Endometrial microvascular endothelial cells (primary cell): ENCODE measurements around the gene GPR33. TPM values are rescaled to one million over a fixed set of nuclear protein-coding genes. Genes with fewer than 3 reads are reported as not detected.

Experiments
- in situ Hi-C: cut with HindIII; loops from 2 replicates; pipeline ENCODE4 v1.10.0; 2017; ENCODE audit warnings: low sequenced_read_pairs, low pct_unique_long_range_greater_than_20kb; ENCODE audit errors: inconsistent ontology term
- total RNA-seq: library from RNA; depleted of rRNA; stranded (reverse); fragments of >200 nt; gene quantifications from one replicate; pipeline ENCODE4 v1.2.3, GENCODE V29; 2015; ENCODE audit errors: inconsistent ontology term

GPR33 gene, protein sequence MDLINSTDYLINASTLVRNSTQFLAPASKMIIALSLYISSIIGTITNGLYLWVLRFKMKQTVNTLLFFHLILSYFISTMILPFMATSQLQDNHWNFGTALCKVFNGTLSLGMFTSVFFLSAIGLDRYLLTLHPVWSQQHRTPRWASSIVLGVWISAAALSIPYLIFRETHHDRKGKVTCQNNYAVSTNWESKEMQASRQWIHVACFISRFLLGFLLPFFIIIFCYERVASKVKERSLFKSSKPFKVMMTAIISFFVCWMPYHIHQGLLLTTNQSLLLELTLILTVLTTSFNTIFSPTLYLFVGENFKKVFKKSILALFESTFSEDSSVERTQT
- not detected for total RNA-seq

DNA sequence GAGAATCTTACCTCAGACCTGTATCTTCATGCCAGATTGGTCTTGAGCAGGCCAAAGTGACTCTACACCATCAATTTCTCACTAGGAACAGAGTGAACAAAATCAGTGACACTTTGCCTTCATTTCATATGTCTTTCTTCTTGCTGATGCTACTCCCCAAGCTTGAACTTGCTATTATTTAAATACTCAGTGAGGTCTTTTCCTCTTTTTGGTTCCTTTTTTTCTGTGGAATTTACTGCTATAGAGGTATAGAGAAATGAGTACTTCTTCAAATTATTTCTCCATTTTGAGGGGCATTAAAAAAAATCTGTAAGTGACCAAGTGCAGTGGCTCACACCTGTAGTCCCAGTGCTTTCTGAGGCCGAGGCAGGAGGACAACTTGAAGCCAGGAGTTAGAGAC lies at the start of gene GPR33:
TSS of gene GPR33 (minus strand) at position 154 of the 400 bp plus-strand sequence. CDS start 4,074 bp downstream, outside the sequence.
- in situ Hi-C loops = no loop called here

- in situ Hi-C loops = no loop called here
These were observed 48.5 kb upstream of the GPR33 start for GRCh38 chr14:31536201-31536960.

DNA sequence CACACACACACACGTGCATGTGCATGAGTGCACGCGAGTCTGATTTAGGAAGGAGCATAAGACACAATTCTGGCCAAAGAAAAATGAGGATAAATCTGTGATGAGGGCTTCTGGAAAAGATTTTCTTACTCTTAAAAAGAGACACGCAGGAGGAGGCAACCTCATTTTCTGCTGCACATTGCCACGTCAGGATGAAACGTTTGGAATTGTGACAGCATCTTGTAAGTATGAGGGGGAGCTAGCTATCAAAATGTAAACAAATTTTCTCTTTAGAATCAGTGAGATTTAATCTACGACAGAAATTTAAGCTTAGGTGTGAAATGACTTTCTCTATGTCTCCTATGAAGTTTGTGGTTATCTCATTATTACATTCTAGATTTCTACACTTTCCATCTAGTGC lies 42.3 kb upstream of the GPR33 start:
- in situ Hi-C loops = no loop called here

- in situ Hi-C loops = no loop called here
These were observed 41.2 kb upstream of the GPR33 start for GRCh38 chr14:31529053-31529452.

GRCh38 chr14:31527546-31527945 lies 39.7 kb upstream of the GPR33 start:
- in situ Hi-C loops = no loop called here

GRCh38 chr14:31527087-31527486 lies 39.2 kb upstream of the GPR33 start:
- in situ Hi-C loops = no loop called here

GRCh38 chr14:31510855-31511254 lies 23.0 kb upstream of the GPR33 start:
- in situ Hi-C loops = no loop called here

DNA sequence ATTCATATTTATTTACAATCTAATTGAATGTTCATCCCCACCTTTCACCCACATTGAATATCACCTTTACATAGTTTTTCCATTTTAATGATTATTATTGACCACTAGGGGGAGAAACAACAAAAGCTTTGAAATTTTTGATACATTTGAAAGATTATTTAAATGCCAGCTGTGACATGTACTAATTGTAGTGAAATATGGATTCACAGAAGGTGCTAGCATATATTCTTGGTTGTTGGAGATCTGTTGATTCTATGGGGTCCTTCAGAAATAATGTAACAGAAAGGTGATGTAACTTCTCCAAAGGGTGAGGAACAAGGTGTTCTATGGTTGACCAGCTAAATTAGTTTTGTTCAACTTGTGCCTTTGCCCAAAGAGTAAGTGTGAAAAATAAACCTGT lies 22.4 kb upstream of the GPR33 start:
- in situ Hi-C loops = no loop called here

- in situ Hi-C loops = no loop called here
These were observed 20.3 kb upstream of the GPR33 start for GRCh38 chr14:31508135-31508534.

- in situ Hi-C loops = no loop called here
These were observed 17.6 kb upstream of the GPR33 start for GRCh38 chr14:31505411-31505810.

DNA sequence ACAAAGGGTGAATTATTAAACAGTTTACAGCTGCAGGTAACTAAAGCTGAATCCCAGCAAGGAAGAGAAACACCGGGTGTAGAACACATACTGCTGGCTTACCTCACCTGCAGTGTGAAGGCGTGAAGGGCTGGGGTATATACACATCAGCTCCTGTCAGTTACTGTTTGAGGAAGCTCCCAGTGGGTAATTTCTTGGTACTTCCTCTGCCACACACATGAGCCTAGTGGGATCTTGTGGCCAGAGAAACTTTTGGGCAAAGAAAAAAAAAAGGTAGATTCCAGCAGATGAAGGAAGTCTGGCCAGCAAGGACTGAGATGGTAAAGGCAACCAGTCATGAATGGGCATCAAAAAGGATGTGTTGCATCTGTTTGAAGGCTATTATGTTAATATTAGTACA lies 14.0 kb upstream of the GPR33 start:
- in situ Hi-C loops = no loop called here

- in situ Hi-C loops = no loop called here
These were observed 5.1 kb upstream of the GPR33 start for GRCh38 chr14:31492759-31493498.

DNA sequence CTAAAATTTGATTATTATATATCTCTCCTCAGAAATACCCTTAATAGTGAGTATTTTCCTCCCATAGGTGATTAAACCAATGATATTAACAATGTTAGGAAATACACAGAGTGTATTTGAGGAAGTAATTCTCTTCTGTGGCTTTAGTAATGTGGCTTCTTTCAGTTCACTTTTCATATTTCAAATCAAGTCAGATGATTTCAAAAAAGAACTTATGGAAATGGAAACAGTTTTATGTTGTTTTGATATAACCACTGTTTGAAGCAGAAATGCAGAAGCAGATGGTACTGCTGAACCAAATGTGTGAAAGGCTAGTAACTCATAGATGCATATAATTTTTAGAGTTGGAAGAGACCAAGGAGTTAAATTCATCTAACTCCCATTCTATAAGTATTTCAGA lies 1.9 kb upstream of the GPR33 start:
- in situ Hi-C loops = no loop called here

- in situ Hi-C loops = no loop called here
These were observed 1.1 kb downstream of the GPR33 start for GRCh38 chr14:31486764-31487163.

GRCh38 chr14:31484754-31485153 lies 3.1 kb downstream of the GPR33 start:
- in situ Hi-C loops = no loop called here

- in situ Hi-C loops = no loop called here
These were observed 7.7 kb downstream of the GPR33 start for GRCh38 chr14:31480156-31480555.

DNA sequence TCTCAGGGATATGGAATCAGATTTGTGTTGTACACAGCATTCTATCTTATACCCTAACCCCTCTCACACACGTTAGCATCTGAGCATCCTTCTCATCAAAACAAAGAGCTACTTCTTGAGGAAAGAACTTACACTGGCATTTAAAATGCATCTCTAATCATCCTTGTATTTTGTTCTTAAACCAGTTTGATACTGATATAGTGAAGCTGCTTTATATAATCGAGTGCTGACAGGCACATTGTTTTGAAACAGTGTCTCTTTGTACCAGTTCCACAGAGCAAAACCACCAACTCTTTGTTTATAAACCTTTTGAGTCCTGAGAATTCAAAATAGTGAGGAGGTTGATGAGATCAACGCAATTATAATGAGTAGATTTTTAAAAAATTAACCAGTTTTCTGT lies 8.8 kb downstream of the GPR33 start:
- in situ Hi-C loops = no loop called here

GRCh38 chr14:31477248-31477647 lies 10.6 kb downstream of the GPR33 start:
- in situ Hi-C loops = no loop called here

DNA sequence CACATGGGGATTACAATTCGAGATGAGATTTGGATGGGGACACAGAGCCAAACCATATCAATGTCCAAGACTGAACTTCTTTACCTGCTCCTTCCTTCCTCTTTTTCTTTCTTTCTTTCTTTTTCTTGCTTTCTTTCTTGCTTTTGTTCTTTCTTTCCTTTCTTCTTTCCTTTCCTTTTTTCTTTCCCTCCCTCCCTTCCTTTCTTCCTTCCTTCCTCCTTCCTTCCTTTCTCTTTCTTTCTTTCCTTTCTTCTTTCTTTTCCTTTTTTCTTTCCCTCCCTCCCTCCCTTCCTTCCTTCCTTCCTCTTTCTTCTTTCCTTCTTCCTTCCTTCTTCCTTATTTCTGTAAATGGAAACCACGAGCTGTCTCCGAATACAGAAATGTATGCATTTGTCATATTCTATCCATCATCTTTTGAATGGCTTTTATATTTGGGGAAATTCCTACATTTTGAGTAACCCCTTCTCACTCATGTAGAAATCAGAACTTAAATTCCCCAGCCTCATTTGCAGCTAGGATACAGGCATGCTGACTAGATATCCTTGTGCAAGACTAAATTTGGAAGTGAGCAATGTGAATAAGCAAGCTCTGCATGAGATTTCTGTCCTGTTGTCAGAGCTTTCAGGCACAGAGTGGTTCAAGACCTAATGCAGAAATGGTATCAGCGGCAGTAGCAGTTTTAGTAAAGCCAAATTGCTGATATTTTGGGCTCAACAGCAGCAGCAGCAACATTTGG lies 11.5 kb downstream of the GPR33 start:
- in situ Hi-C loops = no loop called here
